HAP-1 (cell line): ENCODE measurements around the gene SENP7.

Experiments used
- DNase-seq, 2 experiments: peaks; one replicate each; pipeline ENCODE4 v3.0.0-alpha.2; 2016 to 2020; ENCODE audit warnings: low spot score in 2 of 2
- H3K27me3 ChIP-seq: fragments of 250-450 bp; sonication (Bioruptor Pico); 2 replicates; pipeline ENCODE4 v1.5.1; 2020; ENCODE audit warnings: low read depth, mild to moderate bottlenecking, moderate library complexity
- H3K36me3 ChIP-seq: fragments of 250-450 bp; sonication (Bioruptor Pico); replicated peaks from 2 replicates; pipeline ENCODE4 v1.5.1; 2020; ENCODE audit warnings: mild to moderate bottlenecking
- H3K4me1 ChIP-seq: fragments of 250-450 bp; sonication (Bioruptor Pico); 2 replicates; pipeline ENCODE4 v1.5.1; 2020; ENCODE audit warnings: mild to moderate bottlenecking
- H3K4me3 ChIP-seq: fragments of 250-450 bp; sonication (Bioruptor Pico); 2 replicates; pipeline ENCODE4 v1.5.1; 2020; ENCODE audit warnings: mild to moderate bottlenecking, moderate library complexity
- H3K9me3 ChIP-seq: fragments of 250-450 bp; sonication (Bioruptor Pico); 2 replicates; pipeline ENCODE4 v1.5.1; 2020; ENCODE audit warnings: mild to moderate bottlenecking, moderate library complexity
- in situ Hi-C: fragments of 300-500 bp; cut with MboI; formaldehyde crosslinking; loops from 3 replicates; pipeline ENCODE4 v1.14.3; 2020; ENCODE audit warnings: low sequenced_read_pairs, inconsistent platforms, mixed read lengths

SENP7 gene

GRCh38 chr3:101535221-101535620 lies 22.2 kb upstream of the SENP7 start:
- Histone ChIP-seq H3K36me3 (no peaks in the 10 kb centered on the region), H3K9me3 (0 out of 2 replicates have a peak, but pooled peaks cover 2% of the 10 kb centered on the region), H3K4me3 (no peak overlapping the region), H3K27me3 (peaks cover 2% of the 10 kb centered on the region), H3K4me1 (no peaks in the 10 kb centered on the region)
- DNase-seq = no peak
- in situ Hi-C loops = no loop called here

GRCh38 chr3:101533603-101533968 lies 20.6 kb upstream of the SENP7 start:
- Histone ChIP-seq H3K36me3 (no peaks in the 10 kb centered on the region), H3K4me1 (no peaks in the 10 kb centered on the region), H3K4me3 (no peak overlapping the region), H3K9me3 (no peaks in the 10 kb centered on the region), H3K27me3 (no peaks in the 10 kb centered on the region; the same call in 1 of the 2 replicates)
- no peak for DNase-seq
- in situ Hi-C loops = no loop called here

GRCh38 chr3:101532783-101533602 lies 20.0 kb upstream of the SENP7 start:
- Histone ChIP-seq H3K36me3 (no peaks in the 10 kb centered on the region), H3K9me3 (no peaks in the 10 kb centered on the region), H3K4me1 (no peaks in the 10 kb centered on the region), H3K27me3 (no peaks in the 10 kb centered on the region), H3K4me3 (no peak overlapping the region)
- in situ Hi-C loops = no loop called here
- DNase-seq = no peak

GRCh38 chr3:101531473-101532086 lies 18.6 kb upstream of the SENP7 start:
- H3K4me1 ChIP-seq = no peaks in the 10 kb centered on the region
- in situ Hi-C loops = no loop called here
- H3K27me3 ChIP-seq = no peaks in the 10 kb centered on the region
- no peak for DNase-seq
- H3K9me3 ChIP-seq = no peaks in the 10 kb centered on the region
- H3K36me3 ChIP-seq = no peaks in the 10 kb centered on the region
- no peak overlapping the region for H3K4me3 ChIP-seq

GRCh38 chr3:101530686-101531047 lies 17.7 kb upstream of the SENP7 start:
- Histone ChIP-seq H3K36me3 (no peaks in the 10 kb centered on the region), H3K9me3 (no peaks in the 10 kb centered on the region), H3K4me3 (no peak overlapping the region), H3K4me1 (no peaks in the 10 kb centered on the region), H3K27me3 (no peaks in the 10 kb centered on the region)
- in situ Hi-C loops = no loop called here
- DNase-seq = no peak

- Histone ChIP-seq H3K36me3 (no peaks in the 10 kb centered on the region), H3K4me3 (no peak overlapping the region), H3K27me3 (no peaks in the 10 kb centered on the region), H3K9me3 (no peaks in the 10 kb centered on the region), H3K4me1 (no peaks in the 10 kb centered on the region)
- DNase-seq = no peak
- in situ Hi-C loops = no loop called here
These were observed 17.0 kb upstream of the SENP7 start for GRCh38 chr3:101529816-101530685.

GRCh38 chr3:101527906-101528305 lies 14.9 kb upstream of the SENP7 start:
- no peaks in the 10 kb centered on the region for H3K4me1 ChIP-seq
- H3K9me3 ChIP-seq = no peaks in the 10 kb centered on the region
- in situ Hi-C loops = no loop called here
- H3K36me3 ChIP-seq = no peaks in the 10 kb centered on the region
- H3K27me3 ChIP-seq = no peaks in the 10 kb centered on the region
- no peak for DNase-seq
- H3K4me3 ChIP-seq = no peak overlapping the region

GRCh38 chr3:101527441-101527840 lies 14.4 kb upstream of the SENP7 start:
- H3K27me3 ChIP-seq = no peaks in the 10 kb centered on the region
- in situ Hi-C loops = no loop called here

GRCh38 chr3:101521211-101521701 lies 8.2 kb upstream of the SENP7 start:
- Histone ChIP-seq H3K36me3 (no peaks in the 10 kb centered on the region), H3K4me1 (peaks cover 9% of the 10 kb centered on the region), H3K27me3 (peaks cover 9% of the 10 kb centered on the region), H3K9me3 (no peaks in the 10 kb centered on the region), H3K4me3 (no peak overlapping the region)
- in situ Hi-C loops = no loop called here
- DNase-seq = no peak

More at GRCh38 chr3:101527441-101527840, 14.4 kb upstream of the SENP7 start:
- H3K4me1 ChIP-seq = no peaks in the 10 kb centered on the region
- no peak overlapping the region for H3K4me3 ChIP-seq
- DNase-seq = no peak
- no peaks in the 10 kb centered on the region for H3K9me3 ChIP-seq
- H3K36me3 ChIP-seq = no peaks in the 10 kb centered on the region

- peaks cover 12% of the 10 kb centered on the region for H3K27me3 ChIP-seq
- in situ Hi-C loops = no loop called here
- no peak for DNase-seq
- H3K9me3 ChIP-seq = no peaks in the 10 kb centered on the region
- H3K4me3 ChIP-seq = no peak overlapping the region
- peaks cover 9% of the 10 kb centered on the region for H3K4me1 ChIP-seq
- no peaks in the 10 kb centered on the region for H3K36me3 ChIP-seq
These were observed 6.8 kb upstream of the SENP7 start for GRCh38 chr3:101519685-101520365.

- DNase-seq = no peak
- Histone ChIP-seq H3K9me3 (no peaks in the 10 kb centered on the region), H3K4me1 (peaks cover 13% of the 10 kb centered on the region), H3K4me3 (no peak overlapping the region), H3K36me3 (no peaks in the 10 kb centered on the region), H3K27me3 (peaks cover 12% of the 10 kb centered on the region)
- in situ Hi-C loops = no loop called here
These were observed 5.4 kb upstream of the SENP7 start for GRCh38 chr3:101518421-101518871.

- peaks cover 12% of the 10 kb centered on the region for H3K27me3 ChIP-seq
- DNase-seq = no peak
These were observed 491 bp upstream of the SENP7 start for GRCh38 chr3:101513419-101513986.

GRCh38 chr3:101512396-101512645 lies 691 bp downstream of the SENP7 start:
- H3K36me3 ChIP-seq = no peaks in the 10 kb centered on the region
- DNase-seq = no peak
- peaks cover 5% of the 10 kb centered on the region; the same call in 1 of the 2 replicates for H3K27me3 ChIP-seq
- no peaks in the 10 kb centered on the region for H3K9me3 ChIP-seq
- in situ Hi-C loops = no loop called here
- H3K4me3 ChIP-seq = peak overlapping the region; percentile 65
- H3K4me1 ChIP-seq = peaks cover 31% of the 10 kb centered on the region

More at GRCh38 chr3:101513419-101513986, 491 bp upstream of the SENP7 start:
- no peaks in the 10 kb centered on the region for H3K9me3 ChIP-seq
- no peaks in the 10 kb centered on the region for H3K36me3 ChIP-seq
- H3K4me3 ChIP-seq = peak overlapping the region; percentile 65
- peaks cover 31% of the 10 kb centered on the region for H3K4me1 ChIP-seq
- in situ Hi-C loops = no loop called here
